OCI-LY1 (cell line): Measurements from ENCODE around the gene LMOD1.

ENCODE experiments used
- H2AFZ ChIP-seq: fragments of 200-600 bp; sonication (generic), shearing (Covaris generic); 2 replicates; pipeline ENCODE4 v1.6.0; 2014; ENCODE audit warnings: antibody characterized with exemption, mild to moderate bottlenecking, low read length
- H3F3A ChIP-seq: fragments of 200-600 bp; sonication (generic), shearing (Covaris generic); 2 replicates; pipeline ENCODE4 v1.6.0; 2014; ENCODE audit warnings: mild to moderate bottlenecking, antibody characterized with exemption, low read length, moderate library complexity; ENCODE audit not compliant: insufficient read depth
- H3K27ac ChIP-seq: fragments of 200-600 bp; sonication (generic); 2 replicates; pipeline ENCODE4 v1.5.1; 2014; ENCODE audit warnings: low read length, mixed run types, mild to moderate bottlenecking, low read depth; ENCODE audit not compliant: poor library complexity, severe bottlenecking
- H3K27me3 ChIP-seq: fragments of 200-600 bp; sonication (generic); 2 replicates; pipeline ENCODE4 v1.6.0; 2014; ENCODE audit warnings: antibody characterized with exemption, mild to moderate bottlenecking, low read length, moderate library complexity; ENCODE audit not compliant: insufficient read depth
- H3K36me3 ChIP-seq: fragments of 200-600 bp; sonication (generic); 2 replicates; pipeline ENCODE4 v1.6.1; 2014; ENCODE audit warnings: mild to moderate bottlenecking, antibody characterized with exemption, low read length, moderate library complexity, mixed read lengths; ENCODE audit not compliant: insufficient read depth
- H3K4me1 ChIP-seq: fragments of 200-600 bp; sonication (generic); 2 replicates; pipeline ENCODE4 v1.5.1; 2014; ENCODE audit warnings: mild to moderate bottlenecking, low read length, moderate library complexity; ENCODE audit not compliant: insufficient read depth, severe bottlenecking
- H3K4me2 ChIP-seq: fragments of 200-600 bp; sonication (generic), shearing (Covaris generic); 2 replicates; pipeline ENCODE4 v1.6.1; 2014; ENCODE audit warnings: low read length
- H3K4me3 ChIP-seq: fragments of 200-600 bp; sonication (generic); 2 replicates; pipeline ENCODE4 v1.5.1; 2014; ENCODE audit warnings: low read length, low read depth, mild to moderate bottlenecking, mixed read lengths; ENCODE audit not compliant: poor library complexity, severe bottlenecking
- H3K79me2 ChIP-seq: fragments of 200-600 bp; shearing (Covaris generic); 2 replicates; pipeline ENCODE4 v1.6.1; 2016; ENCODE audit warnings: mixed run types, low read length, mixed read lengths; ENCODE audit not compliant: insufficient read depth
- H3K9ac ChIP-seq: fragments of 200-600 bp; sonication (generic), shearing (Covaris generic); 2 replicates; pipeline ENCODE4 v1.6.1; 2014; ENCODE audit warnings: mild to moderate bottlenecking, low read length, mixed read lengths
- H3K9me2 ChIP-seq: fragments of 200-600 bp; sonication (generic), shearing (Covaris generic); 2 replicates; pipeline ENCODE4 v1.6.1; 2014; ENCODE audit warnings: low read depth, mild to moderate bottlenecking, low read length, mixed read lengths
- H3K9me3 ChIP-seq: fragments of 200-600 bp; shearing (Covaris generic); 2 replicates; pipeline ENCODE4 v1.6.1; 2014; ENCODE audit warnings: low read length, mixed read lengths
- H4K20me1 ChIP-seq: fragments of 200-600 bp; sonication (generic), shearing (Covaris generic); 2 replicates; pipeline ENCODE4 v1.6.0; 2016; ENCODE audit warnings: mild to moderate bottlenecking, low read length; ENCODE audit not compliant: insufficient read depth
- EZH2 ChIP-seq: fragments of 200-600 bp; sonication (generic), shearing (Covaris generic); IDR thresholded peaks from 2 replicates; pipeline ENCODE4 v1.8.0; 2017; ENCODE audit warnings: borderline replicate concordance, mixed run types, mild to moderate bottlenecking, antibody characterized with exemption, low read length, moderate library complexity, mixed read lengths
- TF ChIP-seq, protein P1 (sequence below): fragments of 200-600 bp; sonication (generic), shearing (Covaris generic); IDR thresholded peaks from 2 replicates; pipeline ENCODE4 v1.5.1; 2017; ENCODE audit warnings: mild to moderate bottlenecking, antibody characterized with exemption, low read length, moderate library complexity, mixed read lengths

LMOD1 gene

GRCh38 chr1:201930803-201931202, 15.5 kb downstream of the LMOD1 start:
- Histone ChIP-seq H3K9me3 (no peaks in the 10 kb centered on the region), H3K27me3 (peaks cover 7% of the 10 kb centered on the region; the same call in 1 of the 2 replicates), H3K79me2 (no peaks in the 10 kb centered on the region), H3K4me1 (no peaks in the 10 kb centered on the region), H3F3A (no peaks in the 10 kb centered on the region), H3K4me2 (no peak overlapping the region), H3K36me3 (no peaks in the 10 kb centered on the region), H3K9ac (no peak overlapping the region), H2AFZ (no peak overlapping the region), H4K20me1 (no peaks in the 10 kb centered on the region), H3K27ac (no peak overlapping the region), H3K9me2 (no peaks in the 10 kb centered on the region), H3K4me3 (no peak overlapping the region)
- TF ChIP-seq, protein P1, sequence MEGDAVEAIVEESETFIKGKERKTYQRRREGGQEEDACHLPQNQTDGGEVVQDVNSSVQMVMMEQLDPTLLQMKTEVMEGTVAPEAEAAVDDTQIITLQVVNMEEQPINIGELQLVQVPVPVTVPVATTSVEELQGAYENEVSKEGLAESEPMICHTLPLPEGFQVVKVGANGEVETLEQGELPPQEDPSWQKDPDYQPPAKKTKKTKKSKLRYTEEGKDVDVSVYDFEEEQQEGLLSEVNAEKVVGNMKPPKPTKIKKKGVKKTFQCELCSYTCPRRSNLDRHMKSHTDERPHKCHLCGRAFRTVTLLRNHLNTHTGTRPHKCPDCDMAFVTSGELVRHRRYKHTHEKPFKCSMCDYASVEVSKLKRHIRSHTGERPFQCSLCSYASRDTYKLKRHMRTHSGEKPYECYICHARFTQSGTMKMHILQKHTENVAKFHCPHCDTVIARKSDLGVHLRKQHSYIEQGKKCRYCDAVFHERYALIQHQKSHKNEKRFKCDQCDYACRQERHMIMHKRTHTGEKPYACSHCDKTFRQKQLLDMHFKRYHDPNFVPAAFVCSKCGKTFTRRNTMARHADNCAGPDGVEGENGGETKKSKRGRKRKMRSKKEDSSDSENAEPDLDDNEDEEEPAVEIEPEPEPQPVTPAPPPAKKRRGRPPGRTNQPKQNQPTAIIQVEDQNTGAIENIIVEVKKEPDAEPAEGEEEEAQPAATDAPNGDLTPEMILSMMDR, result no peak
- no peak for TF ChIP-seq EZH2

DNA sequence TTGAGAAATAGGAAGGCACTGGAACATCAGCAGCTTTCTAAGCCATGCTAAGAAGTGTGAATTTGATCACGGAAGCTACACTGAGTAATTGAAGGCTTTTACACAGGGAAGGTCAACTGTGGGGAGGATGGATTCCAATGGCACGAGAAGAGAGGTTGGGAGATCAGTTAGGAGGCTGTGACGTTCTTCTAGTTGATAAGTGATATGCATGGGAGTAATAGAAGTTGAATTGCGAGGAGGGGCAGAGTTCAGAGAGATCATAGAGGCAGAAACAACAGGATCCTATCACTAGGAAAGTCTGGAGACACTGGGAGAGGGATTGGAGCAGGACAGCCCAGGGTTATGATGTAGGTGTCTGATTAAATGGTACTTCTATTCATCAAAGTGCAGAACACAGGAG, 16.2 kb downstream of the LMOD1 start:
- no peaks in the 10 kb centered on the region for H3K9me2 ChIP-seq
- no peaks in the 10 kb centered on the region for H3K4me1 ChIP-seq
- no peak overlapping the region for H3K4me2 ChIP-seq
- no peak overlapping the region for H2AFZ ChIP-seq
- no peak overlapping the region for H3K9ac ChIP-seq
- no peak overlapping the region for H3K4me3 ChIP-seq
- no peak for TF ChIP-seq EZH2
- TF ChIP-seq, protein P1, result no peak
- H3F3A ChIP-seq, result no peaks in the 10 kb centered on the region
- H3K27ac ChIP-seq, result no peak overlapping the region
- H3K36me3 ChIP-seq, result no peaks in the 10 kb centered on the region
- H3K9me3 ChIP-seq, result no peaks in the 10 kb centered on the region
- peaks cover 7% of the 10 kb centered on the region; the same call in 1 of the 2 replicates for H3K27me3 ChIP-seq
- no peaks in the 10 kb centered on the region for H4K20me1 ChIP-seq
- H3K79me2 ChIP-seq, result no peaks in the 10 kb centered on the region

- peaks cover 7% of the 10 kb centered on the region; the same call in 1 of the 2 replicates for H3K27me3 ChIP-seq
- H4K20me1 ChIP-seq, result no peaks in the 10 kb centered on the region
- H3K9me3 ChIP-seq, result no peaks in the 10 kb centered on the region
- no peaks in the 10 kb centered on the region for H3F3A ChIP-seq
- H2AFZ ChIP-seq, result no peak overlapping the region
- no peaks in the 10 kb centered on the region for H3K4me1 ChIP-seq
- H3K27ac ChIP-seq, result no peak overlapping the region
- H3K4me2 ChIP-seq, result no peak overlapping the region
- no peak for TF ChIP-seq EZH2
- TF ChIP-seq, protein P1, result no peak
- no peaks in the 10 kb centered on the region for H3K9me2 ChIP-seq
- no peak overlapping the region for H3K9ac ChIP-seq
- H3K36me3 ChIP-seq, result no peaks in the 10 kb centered on the region
- H3K4me3 ChIP-seq, result no peak overlapping the region
- no peaks in the 10 kb centered on the region for H3K79me2 ChIP-seq
Measured at GRCh38 chr1:201928266-201928665, 18.1 kb downstream of the LMOD1 start.
